GM19467 (cell line): ENCODE results near the gene PLCH1.
"Not testable (repeated sequence)": the region's sequence is repeated elsewhere in the genome, so short reads cannot be mapped to it uniquely, and the experiment has no call there.

ENCODE experiments used
- ATAC-seq: cut with Tn5 transposase; IDR thresholded peaks from one replicate; pipeline ENCODE4 v1.9.1; 2021; ENCODE audit warnings: mild to moderate bottlenecking, moderate library complexity; ENCODE audit not compliant: unreplicated experiment

The PLCH1 gene

DNA sequence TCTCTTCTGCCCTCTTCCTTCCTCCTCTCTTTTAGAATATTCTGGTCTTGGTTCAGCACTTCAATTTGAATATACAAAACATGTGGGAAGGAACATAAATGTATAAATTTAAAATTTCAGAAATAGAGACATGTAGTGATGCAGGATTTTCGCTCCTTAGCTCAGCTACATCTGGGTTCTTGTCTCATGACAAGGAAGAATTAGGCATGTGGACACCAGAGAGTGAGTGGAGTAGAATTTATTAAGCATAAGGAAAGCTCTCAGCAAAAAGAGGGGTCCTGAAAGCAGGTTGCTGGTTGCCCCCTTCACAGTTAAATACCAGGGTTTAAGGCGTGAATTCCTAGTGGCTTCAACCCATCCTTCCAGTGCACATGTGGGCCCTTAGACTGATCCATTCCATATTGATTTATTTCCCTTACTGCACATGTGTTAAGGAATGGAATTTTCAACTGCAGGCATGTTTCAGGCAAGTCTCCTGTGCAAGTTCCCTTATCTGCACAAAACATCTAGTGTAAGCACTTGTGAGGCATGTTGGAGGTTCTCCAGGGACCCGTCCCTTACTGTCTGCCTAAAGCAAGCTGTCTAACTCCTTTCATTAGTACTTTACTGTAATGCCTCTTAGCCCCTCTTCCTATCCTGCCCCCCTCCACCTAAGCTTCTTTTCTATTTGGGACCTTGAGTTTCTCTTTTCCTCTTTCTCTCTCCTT is 318.2 kb downstream of the PLCH1 start:
- no peak for ATAC-seq

GRCh38 chr3:155425396-155425795 is 319.5 kb downstream of the PLCH1 start:
- ATAC-seq = no peak

DNA sequence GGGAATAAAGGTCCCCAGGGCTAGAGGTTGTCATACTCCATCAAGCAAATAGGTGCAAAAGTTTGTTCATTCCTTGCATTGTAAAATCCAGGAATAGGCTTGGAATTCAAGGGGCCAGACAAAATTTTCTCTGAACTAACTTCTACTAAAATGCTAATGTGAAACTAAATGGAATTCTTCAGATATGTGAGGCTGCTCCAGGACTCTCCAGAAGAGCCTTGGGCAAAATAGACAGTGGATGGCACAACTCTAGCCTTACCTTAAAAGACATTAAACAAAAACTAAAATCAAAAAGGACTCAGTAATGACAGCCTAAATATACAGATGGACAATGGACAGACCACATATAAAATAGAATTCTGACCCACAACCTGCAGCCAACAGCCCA is 320.6 kb downstream of the PLCH1 start:
- ATAC-seq = no peak

GRCh38 chr3:155423526-155424322 is 321.1 kb downstream of the PLCH1 start:
- ATAC-seq = no peak

DNA sequence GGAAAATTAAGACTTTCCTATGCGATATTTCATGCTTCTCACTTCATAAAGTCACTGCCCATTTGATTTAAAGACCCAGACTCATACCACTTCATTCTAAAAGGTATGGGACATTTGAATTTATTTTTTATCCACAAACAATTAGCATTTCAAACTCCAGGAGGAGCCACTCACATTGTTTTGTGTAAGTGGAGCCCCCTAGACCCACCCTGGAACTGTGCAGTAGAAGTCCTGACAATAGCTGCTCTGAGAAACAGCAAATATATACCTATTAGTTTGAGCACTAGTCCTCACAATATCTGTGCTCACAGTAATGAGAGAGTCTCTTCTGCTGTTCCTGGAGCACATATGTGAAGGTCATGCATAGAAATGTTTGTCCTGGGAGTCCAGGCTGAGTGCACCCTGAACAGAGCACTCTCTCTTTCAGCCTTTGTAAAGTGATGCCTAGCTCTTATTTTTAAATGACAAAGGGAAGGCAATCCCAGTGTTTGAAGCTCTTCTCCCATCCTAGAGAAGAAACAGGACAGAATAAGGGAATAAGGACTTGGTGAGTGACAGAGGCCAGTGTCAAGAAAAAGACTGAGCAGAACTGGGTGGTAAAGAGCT is 323.9 kb downstream of the PLCH1 start:
- ATAC-seq = no peak

- no peak for ATAC-seq
These were observed 324.5 kb downstream of the PLCH1 start for GRCh38 chr3:155420406-155420805.

DNA sequence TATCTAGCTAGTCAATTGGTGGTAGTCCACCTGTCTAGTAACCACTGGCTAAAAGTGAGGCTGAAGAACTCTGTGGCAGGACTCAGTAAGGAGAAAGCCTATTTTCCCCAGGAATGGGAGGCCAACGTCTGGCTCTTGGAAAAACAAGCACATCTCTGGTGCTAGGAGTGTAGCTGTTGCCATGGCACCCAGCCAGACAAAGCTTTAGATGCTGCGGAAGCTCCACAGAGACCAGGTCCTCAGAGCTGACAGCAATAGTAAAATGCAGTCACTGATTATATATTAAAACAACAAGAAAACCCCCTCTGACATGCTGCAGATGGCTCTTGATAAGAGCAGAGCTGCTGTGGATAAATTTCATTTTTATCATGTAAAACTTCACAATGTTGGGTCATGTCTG is 326.5 kb downstream of the PLCH1 start:
- no peak for ATAC-seq

DNA sequence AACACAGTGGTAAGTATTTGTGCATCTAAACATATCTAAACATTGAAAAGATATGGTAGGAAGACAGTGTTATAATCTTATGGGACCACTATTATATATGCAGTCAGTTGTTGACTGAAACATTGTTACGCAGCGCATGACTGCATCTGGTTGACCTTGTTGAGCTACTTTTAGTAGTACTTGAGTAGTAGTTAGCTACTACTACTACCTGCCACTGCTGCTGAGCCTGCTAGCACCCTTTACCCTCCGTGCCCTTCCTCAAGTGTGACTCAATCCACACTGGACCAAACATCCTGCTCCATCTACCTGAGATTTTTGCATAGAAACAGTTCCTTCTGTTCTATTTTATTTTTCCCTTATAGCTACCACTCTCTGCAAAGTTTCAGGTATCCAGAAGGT is 327.8 kb downstream of the PLCH1 start:
- ATAC-seq = no peak

DNA sequence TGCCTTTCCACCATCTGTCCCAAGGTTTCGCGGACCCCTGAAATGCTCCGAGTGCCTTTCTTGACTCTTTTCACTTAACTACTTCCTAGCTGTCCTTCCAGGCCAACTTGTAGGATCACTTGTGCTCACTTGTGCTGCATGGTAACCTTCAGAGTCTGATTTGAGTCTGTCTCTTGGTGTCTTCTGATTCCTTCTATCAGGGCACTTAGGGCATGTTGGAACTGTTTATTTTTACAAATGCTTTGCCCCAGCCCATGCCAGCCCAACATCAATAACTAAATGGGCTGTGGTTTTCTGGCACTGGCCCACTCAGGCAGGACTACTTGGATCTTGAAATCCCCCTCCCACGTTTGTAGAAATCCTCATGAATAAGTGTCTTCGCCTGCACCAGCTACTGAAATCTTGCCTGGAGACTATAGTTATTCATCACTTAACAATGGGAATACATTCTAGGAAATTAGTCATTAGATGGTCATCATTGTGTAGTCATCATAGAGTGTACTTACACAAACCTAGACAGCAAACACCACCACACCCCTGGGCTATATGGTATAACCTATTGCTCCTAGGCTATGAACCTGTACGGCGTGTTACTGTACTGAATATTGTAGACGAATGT is 328.3 kb downstream of the PLCH1 start:
- no peak for ATAC-seq

- no peak for ATAC-seq
These were observed 332.0 kb downstream of the PLCH1 start for GRCh38 chr3:155412904-155413303.

DNA sequence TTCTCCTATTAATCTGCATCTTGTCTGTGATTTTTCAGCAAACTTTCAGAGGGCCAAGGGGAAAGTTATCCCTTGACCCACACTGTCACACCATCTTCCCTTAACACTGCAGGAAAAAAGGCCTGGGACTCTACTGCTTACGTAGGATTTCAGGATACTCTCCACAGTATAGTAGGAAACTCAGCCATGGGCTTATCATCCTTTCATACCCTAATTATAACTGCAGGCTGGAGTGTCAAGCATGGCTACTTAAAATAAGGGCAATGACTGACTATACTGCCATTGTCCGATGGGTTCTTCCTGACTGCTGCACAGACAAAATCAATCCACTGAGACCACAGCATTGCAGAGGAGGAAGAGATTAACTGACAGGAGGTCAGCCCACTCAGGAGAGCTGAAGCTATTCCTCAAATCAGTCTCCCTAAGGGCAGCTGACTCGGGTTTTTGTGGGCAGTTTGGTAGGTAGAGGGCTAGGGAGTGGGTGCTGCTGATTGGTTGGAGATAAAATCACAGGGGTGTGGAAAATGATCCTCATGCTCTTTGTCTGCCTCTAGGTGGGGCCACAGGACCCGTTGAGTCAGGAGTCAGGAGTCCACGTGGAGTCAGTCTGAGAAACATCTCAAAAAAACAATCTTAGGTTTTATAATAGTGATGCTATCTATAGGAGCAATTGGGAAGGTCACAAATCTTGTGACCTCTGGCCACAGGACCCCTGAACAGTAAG is 333.2 kb downstream of the PLCH1 start:
- no peak for ATAC-seq

GRCh38 chr3:155409336-155409735 is 335.5 kb downstream of the PLCH1 start:
- no peak for ATAC-seq

- no peak for ATAC-seq
These were observed 336.9 kb downstream of the PLCH1 start for GRCh38 chr3:155407971-155408370.

DNA sequence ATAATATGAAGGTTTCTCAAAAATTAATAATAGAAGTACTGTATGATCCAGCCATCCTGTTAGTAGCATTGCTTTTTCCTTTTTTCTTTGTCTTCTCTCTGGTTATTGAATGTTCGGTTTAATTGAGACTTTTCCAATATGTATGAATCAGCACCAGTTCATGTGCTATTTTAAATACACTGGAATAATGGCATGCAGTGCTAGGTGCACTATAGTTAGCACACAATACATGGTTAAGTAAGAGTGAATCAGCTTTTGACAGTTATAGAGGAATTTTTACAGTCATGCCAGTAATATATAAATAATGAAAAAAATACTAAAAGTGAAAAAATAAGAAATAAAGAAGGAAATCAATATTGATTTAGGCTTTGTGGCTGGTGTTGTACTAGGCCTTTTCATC is 337.5 kb downstream of the PLCH1 start:
- ATAC-seq = no peak

DNA sequence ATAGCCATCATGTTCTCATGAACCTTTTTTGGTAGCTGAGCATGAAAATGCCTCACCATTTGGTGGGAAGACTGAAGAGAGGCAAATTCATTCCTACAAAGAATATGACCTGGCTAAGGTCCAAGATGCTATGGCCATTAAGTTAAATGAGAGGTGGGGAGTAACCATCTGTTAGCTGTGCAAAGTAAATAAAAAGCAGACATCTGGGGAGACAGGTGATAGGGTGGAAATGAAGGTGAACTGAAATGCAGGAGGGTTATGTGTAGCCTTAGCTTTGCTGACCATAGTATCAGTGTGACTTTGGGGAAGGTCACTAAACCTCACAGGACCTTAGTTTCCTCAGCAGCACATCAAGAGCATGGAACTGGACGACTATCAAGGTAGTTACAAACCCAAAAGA is 340.4 kb downstream of the PLCH1 start:
- no peak for ATAC-seq

- ATAC-seq = no peak
These were observed 342.2 kb downstream of the PLCH1 start for GRCh38 chr3:155402656-155403055.

DNA sequence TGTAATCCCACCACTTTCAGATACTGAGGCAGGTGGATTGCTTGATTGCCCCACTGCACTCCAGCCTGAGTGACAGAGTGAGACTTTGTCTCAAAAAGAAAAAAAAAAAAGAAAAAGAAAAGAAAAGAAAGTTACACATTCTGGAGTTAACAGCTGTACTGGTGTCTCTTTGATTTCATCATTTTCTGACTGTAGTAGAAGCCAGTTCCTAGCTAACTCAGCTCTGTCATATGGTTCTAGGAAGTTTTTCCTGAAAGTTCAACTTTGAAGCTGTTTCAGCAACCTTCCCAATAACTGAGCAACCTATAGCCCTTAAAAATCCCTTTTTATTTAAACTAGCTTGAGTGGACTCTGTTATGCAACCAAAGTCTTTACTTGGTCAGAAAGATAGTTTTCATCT is 346.8 kb downstream of the PLCH1 start:
- no peak for ATAC-seq

GRCh38 chr3:155394896-155395295 is 350.0 kb downstream of the PLCH1 start:
- ATAC-seq = not testable (repeated sequence)

- no peak for ATAC-seq
These were observed 350.6 kb downstream of the PLCH1 start for GRCh38 chr3:155394240-155394639.

GRCh38 chr3:155393316-155393715 is 351.6 kb downstream of the PLCH1 start:
- ATAC-seq = no peak

GRCh38 chr3:155392138-155392537 is 352.7 kb downstream of the PLCH1 start:
- ATAC-seq = no peak
